H9 (cell line): ENCODE results near the gene PIP4K2A. TPM values are rescaled to one million over a fixed set of nuclear protein-coding genes. Genes with fewer than 3 reads are reported as not detected.
A peak's percentile ranks its signal among the peaks of the same experiment; 100 is the strongest.

ENCODE experiments used
- DNase-seq: peaks from one replicate; pipeline ENCODE4 v3.0.0-alpha.2; 2017
- H2AFZ ChIP-seq: one replicate; pipeline ENCODE4 v1.6.1; 2013; ENCODE audit warnings: mild to moderate bottlenecking, low read length, control low read depth, moderate library complexity
- H2AK5ac ChIP-seq: 2 replicates; pipeline ENCODE4 v1.6.1; 2013; ENCODE audit warnings: low read length, control low read depth, mixed read lengths; ENCODE audit not compliant: insufficient read length
- H2BK120ac ChIP-seq: one replicate; pipeline ENCODE4 v1.6.1; 2013; ENCODE audit warnings: low read depth, mild to moderate bottlenecking, low read length, control low read depth, inconsistent platforms; ENCODE audit not compliant: poor library complexity, severe bottlenecking
- H2BK12ac ChIP-seq: 2 replicates; pipeline ENCODE4 v1.6.1; 2013; ENCODE audit warnings: low read length, control low read depth, mixed read lengths, low read depth; ENCODE audit not compliant: insufficient read length
- H2BK15ac ChIP-seq: 2 replicates; pipeline ENCODE4 v1.6.1; 2013; ENCODE audit warnings: low read depth, low read length, control low read depth
- H2BK20ac ChIP-seq: one replicate; pipeline ENCODE4 v1.6.1; 2013; ENCODE audit warnings: low read depth, mild to moderate bottlenecking, low read length, control low read depth, inconsistent platforms; ENCODE audit not compliant: poor library complexity, severe bottlenecking
- H2BK5ac ChIP-seq: 2 replicates; pipeline ENCODE4 v1.6.1; 2013; ENCODE audit warnings: low read length, control low read depth, mixed read lengths; ENCODE audit not compliant: insufficient read length
- H3K14ac ChIP-seq: 2 replicates; pipeline ENCODE4 v1.6.1; 2013; ENCODE audit warnings: low read length, control low read depth; ENCODE audit not compliant: insufficient read depth
- H3K18ac ChIP-seq: 2 replicates; pipeline ENCODE4 v1.6.1; 2013; ENCODE audit warnings: low read depth, mild to moderate bottlenecking, mixed read lengths, low read length, control low read depth; ENCODE audit not compliant: insufficient read length
- H3K23ac ChIP-seq: 2 replicates; pipeline ENCODE4 v1.6.1; 2013; ENCODE audit warnings: low read length, control low read depth, mixed read lengths, low read depth; ENCODE audit not compliant: insufficient read length
- H3K23me2 ChIP-seq: 2 replicates; pipeline ENCODE4 v1.6.1; 2013; ENCODE audit warnings: low read depth, mild to moderate bottlenecking, mixed read lengths, low read length, control low read depth; ENCODE audit not compliant: insufficient read length, poor library complexity, severe bottlenecking
- H3K27ac ChIP-seq: 2 replicates; pipeline ENCODE4 v1.5.1; 2013; ENCODE audit warnings: low read length, control low read depth, mixed read lengths, low read depth; ENCODE audit not compliant: insufficient read length
- H3K27me3 ChIP-seq: 2 replicates; pipeline ENCODE4 v1.6.1; 2013; ENCODE audit warnings: low read length, control low read depth, inconsistent platforms; ENCODE audit not compliant: insufficient read depth
- H3K4ac ChIP-seq: 2 replicates; pipeline ENCODE4 v1.6.1; 2013; ENCODE audit warnings: low read depth, mild to moderate bottlenecking, control low read depth, inconsistent platforms, low read length, moderate library complexity
- H3K4me1 ChIP-seq: 2 replicates; pipeline ENCODE4 v1.6.1; 2013; ENCODE audit warnings: low read length, control low read depth, inconsistent platforms; ENCODE audit not compliant: insufficient read depth
- H3K4me2 ChIP-seq: 2 replicates; pipeline ENCODE4 v1.6.1; 2013; ENCODE audit warnings: low read length, control low read depth, mixed read lengths; ENCODE audit not compliant: insufficient read length, insufficient read depth
- H3K56ac ChIP-seq: 2 replicates; pipeline ENCODE4 v1.6.1; 2013; ENCODE audit warnings: low read depth, mild to moderate bottlenecking, mixed read lengths, low read length, control low read depth; ENCODE audit not compliant: insufficient read length
- H3K79me1 ChIP-seq: 2 replicates; pipeline ENCODE4 v1.6.1; 2013; ENCODE audit warnings: low read depth, mild to moderate bottlenecking, moderate library complexity, low read length, control low read depth, inconsistent platforms; ENCODE audit not compliant: insufficient read depth, poor library complexity, severe bottlenecking
- H3K79me2 ChIP-seq: 2 replicates; pipeline ENCODE4 v1.6.1; 2013; ENCODE audit warnings: low read length, control low read depth, inconsistent platforms; ENCODE audit not compliant: insufficient read depth
- H3K9ac ChIP-seq: 2 replicates; pipeline ENCODE4 v1.6.1; 2013; ENCODE audit warnings: low read length, control low read depth, mixed read lengths; ENCODE audit not compliant: insufficient read length; ENCODE audit errors: extremely low read depth
- H3K9me3 ChIP-seq: one replicate; pipeline ENCODE4 v1.6.1; 2013; ENCODE audit warnings: low read depth, low read length, inconsistent platforms; ENCODE audit not compliant: control insufficient read depth
- H3T11ph ChIP-seq: one replicate; pipeline ENCODE4 v1.6.1; 2013; ENCODE audit warnings: mild to moderate bottlenecking, low read length, control low read depth, inconsistent platforms
- H4K20me1 ChIP-seq: one replicate; pipeline ENCODE4 v1.6.1; 2013; ENCODE audit not compliant: control insufficient read depth, insufficient read length, insufficient read depth
- H4K5ac ChIP-seq: 2 replicates; pipeline ENCODE4 v1.6.1; 2013; ENCODE audit warnings: low read depth, mild to moderate bottlenecking, mixed read lengths, low read length, control low read depth; ENCODE audit not compliant: insufficient read length
- H4K8ac ChIP-seq: replicated peaks from 2 replicates; pipeline ENCODE4 v1.6.1; 2013; ENCODE audit warnings: low read length, control low read depth, mixed read lengths, low read depth; ENCODE audit not compliant: insufficient read length
- H4K91ac ChIP-seq: 2 replicates; pipeline ENCODE4 v1.6.1; 2013; ENCODE audit warnings: low read depth, mild to moderate bottlenecking, moderate library complexity, mixed read lengths, low read length, control low read depth; ENCODE audit not compliant: insufficient read length
- H3K27ac Mint-ChIP-seq, 3 experiments: 2 replicates in 2 of 3; 3 replicates in 1 of 3; pipeline ENCODE4 v1.8.0; 2020 to 2021; ENCODE audit warnings: mixed read lengths in 3 of 3, mild to moderate bottlenecking in 1 of 3, moderate library complexity in 1 of 3
- H3K27me3 Mint-ChIP-seq: 2 replicates; pipeline ENCODE4 v1.8.0; 2021; ENCODE audit warnings: low read depth, mild to moderate bottlenecking, moderate library complexity, mixed read lengths
- H3K36me3 Mint-ChIP-seq, 3 experiments: 2 replicates in 2 of 3; 3 replicates in 1 of 3; pipeline ENCODE4 v1.8.0; 2020 to 2021; ENCODE audit warnings: low read depth in 3 of 3, mixed read lengths in 3 of 3; ENCODE audit not compliant: insufficient read depth in 1 of 3
- H3K4me1 Mint-ChIP-seq, 2 experiments: 2 replicates each; pipeline ENCODE4 v1.8.0; 2020; ENCODE audit warnings: mixed read lengths in 2 of 2
- H3K4me3 Mint-ChIP-seq, 2 experiments: 2 replicates in 1 of 2; 3 replicates in 1 of 2; pipeline ENCODE4 v1.8.0; 2020 to 2021; ENCODE audit warnings: mild to moderate bottlenecking in 2 of 2, mixed read lengths in 2 of 2, moderate library complexity in 1 of 2
- H3K9me3 Mint-ChIP-seq, 2 experiments: 2 replicates in 1 of 2; 3 replicates in 1 of 2; pipeline ENCODE4 v1.8.0; 2020; ENCODE audit warnings: mild to moderate bottlenecking in 2 of 2, mixed read lengths in 2 of 2, moderate library complexity in 1 of 2
- CTCF ChIP-seq: fragments of 200-600 bp; sonication (generic); conservative IDR thresholded peaks from 3 replicates; pipeline ENCODE4 v1.8.0; 2021; ENCODE audit warnings: antibody characterized with exemption, mild to moderate bottlenecking
- WGBS: extraction: QIAGEN DNeasy Blood & Tissue Kit; methylation state at CpG from one replicate; pipeline ENCODE4 v1.1.7; 2013; ENCODE audit warnings: missing lambda C conversion rate, low lambda C conversion rate, mixed read lengths; ENCODE audit not compliant: insufficient read length; ENCODE audit errors: extremely low coverage; 5-methylcytosine and 5-hydroxymethylcytosine counted together
- total RNA-seq: library from RNA; stranded (reverse); gene quantifications from 2 replicates; pipeline ENCODE4 v1.2.1, GENCODE V29; 2021

The PIP4K2A gene
- total RNA-seq, 1 experiment from 2014 or later, result 33.6 TPM

- Histone ChIP-seq H3K27ac (no peak overlapping the region), H3T11ph (no peak overlapping the region), H2AFZ (no peak overlapping the region), H3K27me3 (no peaks in the 10 kb centered on the region), H2BK15ac (no peak overlapping the region), H4K20me1 (no peaks in the 10 kb centered on the region), H3K14ac (no peak overlapping the region), H3K9ac (no peak overlapping the region), H3K4ac (no peak overlapping the region), H2AK5ac (no peak overlapping the region), H3K23me2 (no peaks in the 10 kb centered on the region), H3K4me2 (no peak overlapping the region), H3K18ac (no peak overlapping the region), H2BK20ac (no peak overlapping the region), H3K23ac (no peak overlapping the region), H2BK120ac (no peak overlapping the region), H4K8ac (no peak overlapping the region), H3K9me3 (no peaks in the 10 kb centered on the region), H3K79me2 (no peaks in the 10 kb centered on the region), H2BK5ac (no peak overlapping the region), H2BK12ac (no peak overlapping the region), H4K91ac (no peak overlapping the region), H3K79me1 (no peaks in the 10 kb centered on the region), H4K5ac (no peak overlapping the region), H3K56ac (no peak overlapping the region), H3K4me1 (no peaks in the 10 kb centered on the region)
- H3K27me3 Mint-ChIP-seq, result no peaks in the 10 kb centered on the region
- no peaks in the 10 kb centered on the region for H3K9me3 Mint-ChIP-seq
- DNase-seq, result no peak
- peaks cover 9 to 11% of the 10 kb centered on the region in 2 experiments for H3K4me1 Mint-ChIP-seq
- WGBS, result no CpG with 5 or more reads among the region's 17 CpGs
- H3K4me3 Mint-ChIP-seq, result no peak overlapping the region
- H3K27ac Mint-ChIP-seq, result peak overlapping the region in 1 of 3 experiments; percentile 7; a peak in 1 of 7 replicates
- H3K36me3 Mint-ChIP-seq, result peaks cover 6 to 18% (median 14%) of the 10 kb centered on the region in 3 experiments; a peak in 6 of 7 replicates
- TF ChIP-seq CTCF, result no peak
These were observed 154.1 kb downstream of the PIP4K2A start for GRCh38 chr10:22560096-22560912.
